ENCODE measurements around the gene SPG7.

SPG7 gene

GRCh38 chr16:89600427-89600826 is 92.2 kb downstream of the SPG7 start:
- DNase-seq (ENCODE audit: low read depth): no peak

- DNase-seq (ENCODE audit: low read depth): no peak
These were observed 92.8 kb downstream of the SPG7 start for GRCh38 chr16:89600956-89601355.

- no peak for DNase-seq (ENCODE audit: low read depth)
These were observed 93.7 kb downstream of the SPG7 start for GRCh38 chr16:89601906-89602272.

GRCh38 chr16:89602273-89602951 is 94.2 kb downstream of the SPG7 start:
- DNase-seq (ENCODE audit: low read depth): peak; percentile 22

GRCh38 chr16:89602952-89603590 is 94.9 kb downstream of the SPG7 start:
- DNase-seq (ENCODE audit: low read depth): no peak

GRCh38 chr16:89604764-89605163 is 96.6 kb downstream of the SPG7 start:
- no peak for DNase-seq (ENCODE audit: low read depth)

- no peak for DNase-seq (ENCODE audit: low read depth)
These were observed 97.2 kb downstream of the SPG7 start for GRCh38 chr16:89605186-89605970.

GRCh38 chr16:89606006-89606405 is 97.8 kb downstream of the SPG7 start:
- no peak for DNase-seq (ENCODE audit: low read depth)
